A673 (cell line): Measurements from ENCODE around the gene REXO4. TPM values are rescaled to one million over a fixed set of nuclear protein-coding genes. Genes with fewer than 3 reads are reported as not detected.

ENCODE experiments used
- BruUV-seq: library from RNA; stranded (reverse); fragments of 400-500 nt; replicated peaks from 2 replicates; lab custom pipeline; 2021; lab: Mats Ljungman, UMichigan
- CTCF ChIA-PET: fragments of 300-600 bp; sonication (Branson Sonifier 250); formaldehyde crosslinking; loops from one replicate; lab custom pipeline; 2022; ENCODE audit warnings: antibody characterized with exemption; lab: Charles Lee
- POLR2A ChIA-PET: fragments of 300-600 bp; sonication (Branson Sonifier 250); formaldehyde crosslinking; loops from one replicate; lab custom pipeline; 2022; ENCODE audit warnings: antibody characterized with exemption; ENCODE audit not compliant: low non-redundant PET; lab: Charles Lee
- DNase-seq: peaks from one replicate; pipeline ENCODE4 v3.0.0-alpha.2; 2015; ENCODE audit warnings: low spot score
- H3K27ac ChIP-seq: fragments of 200-600 bp; sonication (generic); 2 replicates; pipeline ENCODE4 v1.5.1; 2016; ENCODE audit warnings: mixed run types, low read depth, mild to moderate bottlenecking, mixed read lengths, antibody characterized with exemption, low read length; ENCODE audit not compliant: poor library complexity, severe bottlenecking
- H3K27me3 ChIP-seq: fragments of 200-600 bp; sonication (generic); replicated peaks from 2 replicates; pipeline ENCODE4 v1.6.1; 2017; ENCODE audit warnings: mixed run types, low read depth, mild to moderate bottlenecking, mixed read lengths, antibody characterized with exemption, low read length; ENCODE audit not compliant: insufficient read depth, poor library complexity
- H3K36me3 ChIP-seq: fragments of 200-600 bp; sonication (generic); 2 replicates; pipeline ENCODE4 v1.6.1; 2016; ENCODE audit warnings: mixed run types, mild to moderate bottlenecking, mixed read lengths, antibody characterized with exemption, low read length; ENCODE audit not compliant: insufficient read depth, poor library complexity, severe bottlenecking
- H3K4me1 ChIP-seq: fragments of 200-600 bp; sonication (generic); 2 replicates; pipeline ENCODE4 v1.6.1; 2017; ENCODE audit warnings: mixed run types, mild to moderate bottlenecking, mixed read lengths, antibody characterized with exemption, low read length; ENCODE audit not compliant: insufficient read depth, poor library complexity, severe bottlenecking
- H3K4me3 ChIP-seq: fragments of 200-600 bp; sonication (generic); 2 replicates; pipeline ENCODE4 v1.5.1; 2016; ENCODE audit warnings: low read depth, mixed run types, mild to moderate bottlenecking, mixed read lengths, low read length; ENCODE audit not compliant: poor library complexity, severe bottlenecking
- H3K9me3 ChIP-seq: fragments of 200-600 bp; sonication (generic); 2 replicates; pipeline ENCODE4 v1.6.1; 2016; ENCODE audit warnings: mixed run types, low read depth, mild to moderate bottlenecking, mixed read lengths, antibody characterized with exemption, low read length; ENCODE audit not compliant: poor library complexity, severe bottlenecking
- CTCF ChIP-seq: fragments of 300-800, 200-600 bp; sonication (generic); conservative IDR thresholded peaks from 2 replicates; pipeline ENCODE4 v1.5.1; 2017; ENCODE audit warnings: low read depth, mild to moderate bottlenecking, antibody characterized with exemption, low read length, moderate library complexity, mixed read lengths
- EZH2 ChIP-seq: fragments of 200-600 bp; sonication (generic); IDR thresholded peaks from 2 replicates; pipeline ENCODE4 v1.6.1; 2017; ENCODE audit warnings: borderline replicate concordance, low read depth, mild to moderate bottlenecking, mixed read lengths, antibody characterized with exemption, low read length; ENCODE audit not compliant: poor library complexity, severe bottlenecking
- intact Hi-C: fragments of 100-400 bp; cut with micrococcal nuclease; formaldehyde crosslinking; loops from one replicate; pipeline ENCODE4 v1.10.0; 2022; ENCODE audit not compliant: unreplicated experiment
- total RNA-seq: library from RNA; stranded (reverse); gene quantifications from 2 replicates; pipeline ENCODE4 v1.2.3, GENCODE V29; 2021

The REXO4 gene
- total RNA-seq, 1 experiment from 2014 or later: 35.9 TPM

DNA sequence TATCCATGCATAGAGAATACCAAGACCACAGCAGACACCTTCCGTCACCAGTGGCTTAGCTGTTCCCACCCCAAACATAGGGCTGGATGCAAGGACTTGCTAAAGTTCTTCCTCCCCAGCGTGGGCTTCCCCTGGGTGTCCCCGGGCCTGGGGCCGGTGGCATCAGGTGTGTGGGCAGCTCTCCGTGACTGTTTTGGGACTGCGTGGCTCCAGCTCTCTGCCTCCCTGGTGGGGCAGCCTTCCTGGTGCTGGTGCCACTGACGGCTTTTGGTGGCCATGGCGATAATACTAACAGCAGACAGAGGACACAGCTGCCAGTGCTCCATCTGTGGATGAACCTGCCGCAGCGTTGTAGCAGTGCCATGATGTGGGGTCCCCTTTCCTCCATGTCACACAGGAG lies 46.8 kb upstream of the REXO4 start:
- no TSS peak for BruUV-seq
- CTCF ChIA-PET: no interaction called here
- intact Hi-C loops: no loop called here

GRCh38 chr9:133463864-133464615 lies 46.2 kb upstream of the REXO4 start:
- no peaks in the 10 kb centered on the region for H3K9me3 ChIP-seq
- no peak overlapping the region for H3K27ac ChIP-seq
- H3K4me1 ChIP-seq: peaks cover 2% of the 10 kb centered on the region
- POLR2A ChIA-PET: no interaction called here
- no peak overlapping the region for H3K4me3 ChIP-seq
- intact Hi-C loops: no loop called here
- TF ChIP-seq CTCF: no peak
- no peak for TF ChIP-seq EZH2
- DNase-seq: no peak
- no peaks in the 10 kb centered on the region for H3K36me3 ChIP-seq
- CTCF ChIA-PET: no interaction called here
- no TSS peak for BruUV-seq
- no peaks in the 10 kb centered on the region for H3K27me3 ChIP-seq

More for the DNA sequence above, 46.8 kb upstream of the REXO4 start:
- H3K9me3 ChIP-seq: no peaks in the 10 kb centered on the region
- POLR2A ChIA-PET: no interaction called here
- TF ChIP-seq CTCF: no peak
- TF ChIP-seq EZH2: no peak
- H3K36me3 ChIP-seq: no peaks in the 10 kb centered on the region
- H3K4me3 ChIP-seq: no peak overlapping the region
- DNase-seq: no peak
- H3K4me1 ChIP-seq: no peaks in the 10 kb centered on the region
- no peak overlapping the region for H3K27ac ChIP-seq
- H3K27me3 ChIP-seq: no peaks in the 10 kb centered on the region

DNA sequence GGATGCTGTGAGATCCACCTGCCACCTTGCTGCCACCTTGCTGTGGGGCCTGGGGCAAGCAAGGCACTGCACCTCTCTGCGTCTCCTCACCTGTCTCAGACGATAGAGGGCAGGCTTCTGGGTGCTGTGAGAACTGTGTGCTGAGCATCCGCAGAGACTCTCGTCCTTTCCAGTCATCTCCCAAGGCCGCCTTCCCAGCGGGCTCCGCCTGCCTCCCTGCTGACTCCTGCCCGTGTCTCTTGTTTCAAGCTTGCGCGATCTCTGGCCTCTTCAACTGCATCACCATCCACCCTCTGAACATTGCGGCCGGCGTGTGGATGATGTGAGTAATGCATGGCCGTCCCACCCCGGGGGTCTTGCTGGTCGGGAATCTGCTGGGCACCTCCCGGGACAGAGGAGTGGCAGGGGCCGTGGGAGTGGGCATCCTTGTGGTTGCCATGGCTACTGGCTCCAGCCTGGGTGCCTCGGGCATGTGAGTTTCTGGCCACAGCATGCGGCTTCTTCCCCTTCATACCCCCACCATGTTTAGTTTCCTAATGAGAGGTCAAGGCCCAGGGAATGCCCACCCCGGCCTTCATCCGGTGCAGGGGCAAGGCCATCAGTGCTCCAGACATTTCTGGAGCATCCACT lies 45.5 kb upstream of the REXO4 start:
- H3K4me3 ChIP-seq: no peak overlapping the region
- H3K9me3 ChIP-seq: no peaks in the 10 kb centered on the region
- BruUV-seq: no TSS peak
- TF ChIP-seq EZH2: no peak
- no peak for TF ChIP-seq CTCF
- intact Hi-C loops: no loop called here
- ChIA-PET POLR2A (no interaction called here), CTCF (no interaction called here)
- no peak overlapping the region for H3K27ac ChIP-seq
- no peaks in the 10 kb centered on the region for H3K27me3 ChIP-seq
- peaks cover 5% of the 10 kb centered on the region for H3K4me1 ChIP-seq
- no peak for DNase-seq
- H3K36me3 ChIP-seq: no peaks in the 10 kb centered on the region
